ENCODE data around the gene ZDHHC23. TPM values are rescaled to one million over a fixed set of nuclear protein-coding genes. Genes with fewer than 3 reads are reported as not detected.

The ZDHHC23 gene
- total and polyA plus RNA-seq, 8 donors, result 2.4 to 8.1 (median 5.3) TPM

- peak; percentile 61 to 87 (median 71) for DNase-seq
- peak; percentile 50 to 78 (median 66) for ATAC-seq
- H3K27ac ChIP-seq, result peak overlapping the region; percentile 58 to 78 (median 72)
- 1% methylated on average over 56 to 65 of the region's 65 CpGs for WGBS, 2 donors
- H3K4me3 ChIP-seq, result peak overlapping the region; percentile 71 to 96 (median 84)
- FAIRE-seq, result no peak
- no peaks in the 10 kb centered on the region for H3K4me1 ChIP-seq
- TF ChIP-seq, protein P1, sequence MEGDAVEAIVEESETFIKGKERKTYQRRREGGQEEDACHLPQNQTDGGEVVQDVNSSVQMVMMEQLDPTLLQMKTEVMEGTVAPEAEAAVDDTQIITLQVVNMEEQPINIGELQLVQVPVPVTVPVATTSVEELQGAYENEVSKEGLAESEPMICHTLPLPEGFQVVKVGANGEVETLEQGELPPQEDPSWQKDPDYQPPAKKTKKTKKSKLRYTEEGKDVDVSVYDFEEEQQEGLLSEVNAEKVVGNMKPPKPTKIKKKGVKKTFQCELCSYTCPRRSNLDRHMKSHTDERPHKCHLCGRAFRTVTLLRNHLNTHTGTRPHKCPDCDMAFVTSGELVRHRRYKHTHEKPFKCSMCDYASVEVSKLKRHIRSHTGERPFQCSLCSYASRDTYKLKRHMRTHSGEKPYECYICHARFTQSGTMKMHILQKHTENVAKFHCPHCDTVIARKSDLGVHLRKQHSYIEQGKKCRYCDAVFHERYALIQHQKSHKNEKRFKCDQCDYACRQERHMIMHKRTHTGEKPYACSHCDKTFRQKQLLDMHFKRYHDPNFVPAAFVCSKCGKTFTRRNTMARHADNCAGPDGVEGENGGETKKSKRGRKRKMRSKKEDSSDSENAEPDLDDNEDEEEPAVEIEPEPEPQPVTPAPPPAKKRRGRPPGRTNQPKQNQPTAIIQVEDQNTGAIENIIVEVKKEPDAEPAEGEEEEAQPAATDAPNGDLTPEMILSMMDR (IDR thresholded peaks at IDR 0.05), result no peak
- intact Hi-C loops (cut with DNase I), result no loop called here
- H3K27me3 ChIP-seq, result no peaks in the 10 kb centered on the region
- H3K36me3 ChIP-seq, result no peaks in the 10 kb centered on the region
- H3K9me3 ChIP-seq, result no peaks in the 10 kb centered on the region
These were observed 453 bp downstream of the ZDHHC23 start for GRCh38 chr3:113948015-113948917.

GRCh38 chr3:113952921-113953320 lies 5.1 kb downstream of the ZDHHC23 start:
- H3K9me3 ChIP-seq, result no peaks in the 10 kb centered on the region
- ATAC-seq, result no peak
- intact Hi-C loops (cut with DNase I), result no loop called here
- no peaks in the 10 kb centered on the region for H3K27me3 ChIP-seq
- no peak overlapping the region for H3K27ac ChIP-seq
- TF ChIP-seq, protein P1 (IDR thresholded peaks at IDR 0.05), result no peak
- no peak for FAIRE-seq
- no peak for DNase-seq
- no peak overlapping the region for H3K4me3 ChIP-seq
- H3K36me3 ChIP-seq, result no peaks in the 10 kb centered on the region
- H3K4me1 ChIP-seq, result no peaks in the 10 kb centered on the region

DNA sequence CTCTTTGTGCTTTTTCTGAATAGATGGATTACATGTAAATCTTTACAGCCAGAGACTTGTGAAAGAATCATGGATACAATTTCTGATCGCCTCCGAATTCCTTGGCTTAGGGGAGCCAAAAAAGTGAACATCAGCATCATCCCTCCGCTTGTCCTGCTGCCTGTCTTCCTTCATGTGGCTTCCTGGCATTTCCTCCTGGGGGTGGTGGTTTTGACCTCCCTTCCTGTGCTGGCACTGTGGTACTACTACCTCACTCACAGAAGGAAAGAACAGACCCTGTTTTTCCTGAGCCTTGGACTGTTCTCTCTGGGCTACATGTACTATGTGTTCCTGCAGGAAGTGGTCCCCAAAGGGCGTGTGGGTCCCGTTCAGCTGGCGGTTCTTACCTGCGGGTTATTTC lies 5.9 kb downstream of the ZDHHC23 start:
- Histone ChIP-seq H3K27ac (no peak overlapping the region), H3K4me3 (no peak overlapping the region), H3K36me3 (peaks cover 0 to 6% (median 5%) of the 10 kb centered on the region in 3 donors), H3K9me3 (no peaks in the 10 kb centered on the region), H3K27me3 (no peaks in the 10 kb centered on the region), H3K4me1 (no peaks in the 10 kb centered on the region)
- TF ChIP-seq, protein P1 (IDR thresholded peaks at IDR 0.05), result no peak
- WGBS, 2 donors, result 81 to 85% methylated on average over 7 of the region's 7 CpGs
- intact Hi-C loops (cut with DNase I), result no loop called here
- FAIRE-seq (no peak), ATAC-seq (no peak), DNase-seq (no peak)

DNA sequence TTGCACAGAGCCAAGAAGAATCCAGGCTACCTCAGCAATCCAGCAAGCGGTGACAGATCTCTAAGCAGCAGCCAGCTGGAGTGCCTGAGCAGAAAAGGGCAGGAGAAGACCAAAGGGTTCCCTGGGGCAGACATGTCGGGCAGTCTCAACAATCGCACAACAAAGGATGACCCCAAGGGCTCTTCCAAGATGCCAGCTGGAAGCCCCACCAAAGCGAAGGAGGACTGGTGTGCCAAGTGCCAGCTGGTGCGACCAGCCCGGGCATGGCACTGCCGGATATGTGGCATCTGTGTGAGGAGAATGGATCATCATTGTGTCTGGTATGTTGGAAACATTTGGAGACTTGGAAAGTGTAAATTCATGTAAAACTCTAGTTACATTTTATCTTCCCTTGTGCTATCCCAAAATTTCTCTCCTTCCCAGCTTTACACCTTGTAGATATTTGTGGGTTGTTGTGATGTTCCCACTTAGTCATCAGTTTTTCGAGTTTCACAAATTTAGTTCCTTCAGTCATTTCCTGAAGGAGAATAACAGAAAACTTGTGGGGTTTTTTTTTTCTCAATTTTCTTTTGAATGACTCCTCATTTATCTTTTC lies 6.4 kb downstream of the ZDHHC23 start:
- Histone ChIP-seq H3K4me1 (no peaks in the 10 kb centered on the region), H3K9me3 (no peaks in the 10 kb centered on the region), H3K27ac (no peak overlapping the region), H3K36me3 (peaks cover 0 to 8% (median 7%) of the 10 kb centered on the region in 3 donors), H3K27me3 (no peaks in the 10 kb centered on the region), H3K4me3 (no peak overlapping the region)
- TF ChIP-seq, protein P1 (IDR thresholded peaks at IDR 0.05), result no peak
- WGBS, 2 donors, result 89 to 94% methylated on average over 8 of the region's 8 CpGs
- DNase-seq (no peak), FAIRE-seq (no peak), ATAC-seq (no peak)
- intact Hi-C loops (cut with DNase I), result no loop called here

GRCh38 chr3:113963879-113964278 lies 16.1 kb downstream of the ZDHHC23 start:
- Histone ChIP-seq H3K27ac (no peak overlapping the region), H3K27me3 (no peaks in the 10 kb centered on the region), H3K36me3 (peaks cover 0 to 14% (median 0%) of the 10 kb centered on the region in 3 donors), H3K4me3 (no peak overlapping the region), H3K9me3 (no peaks in the 10 kb centered on the region), H3K4me1 (no peaks in the 10 kb centered on the region)
- WGBS, 2 donors, result 68 to 77% methylated on average over 3 of the region's 3 CpGs
- DNase-seq (no peak), FAIRE-seq (no peak), ATAC-seq (no peak)
- intact Hi-C loops (cut with DNase I), result no loop called here
- TF ChIP-seq, protein P1 (IDR thresholded peaks at IDR 0.05), result no peak

All from pancreas (tissue), 10 donors.